Effector memory CD8-positive, alpha-beta T cell (primary cell): ENCODE data around the gene DAPL1.

Source experiments
- ATAC-seq: fragments of 150-1000 bp; cut with Tn5 transposase; replicated peaks from 2 replicates; pipeline ENCODE4 v1.10.0; 2021; ENCODE audit warnings: mild to moderate bottlenecking, moderate library complexity
- DNase-seq, 3 experiments: peaks; one replicate each; pipeline ENCODE4 v3.0.0; 2021
- H3K27ac Mint-ChIP-seq, 2 donors: one replicate each; pipeline ENCODE4 v1.8.0; 2022; ENCODE audit warnings: mild to moderate bottlenecking in 2 of 2, mixed read lengths in 2 of 2, moderate library complexity in 2 of 2
- H3K27me3 Mint-ChIP-seq, 2 donors: one replicate each; pipeline ENCODE4 v1.8.0; 2022; ENCODE audit warnings: mixed read lengths in 2 of 2
- H3K36me3 Mint-ChIP-seq: one replicate; pipeline ENCODE4 v1.8.0; 2022; ENCODE audit warnings: mild to moderate bottlenecking, moderate library complexity, mixed read lengths; ENCODE audit not compliant: insufficient read depth
- H3K4me1 Mint-ChIP-seq, 2 donors: one replicate each; pipeline ENCODE4 v1.8.0; 2022; ENCODE audit warnings: low read depth in 2 of 2, mixed read lengths in 2 of 2
- H3K4me3 Mint-ChIP-seq, 2 donors: one replicate each; pipeline ENCODE4 v1.8.0; 2022; ENCODE audit warnings: mild to moderate bottlenecking in 2 of 2, mixed read lengths in 2 of 2, moderate library complexity in 2 of 2
- H3K9me3 Mint-ChIP-seq, 2 donors: one replicate each; pipeline ENCODE4 v1.8.0; 2022; ENCODE audit warnings: mixed read lengths in 2 of 2
- total RNA-seq, 9 experiments: gene quantifications; one replicate each; lab custom pipeline; 2026; lab: John Stamatoyannopoulos, UW

DAPL1 gene, protein sequence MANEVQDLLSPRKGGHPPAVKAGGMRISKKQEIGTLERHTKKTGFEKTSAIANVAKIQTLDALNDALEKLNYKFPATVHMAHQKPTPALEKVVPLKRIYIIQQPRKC
- 0 reads per million in 9 experiments for total RNA-seq

DNA sequence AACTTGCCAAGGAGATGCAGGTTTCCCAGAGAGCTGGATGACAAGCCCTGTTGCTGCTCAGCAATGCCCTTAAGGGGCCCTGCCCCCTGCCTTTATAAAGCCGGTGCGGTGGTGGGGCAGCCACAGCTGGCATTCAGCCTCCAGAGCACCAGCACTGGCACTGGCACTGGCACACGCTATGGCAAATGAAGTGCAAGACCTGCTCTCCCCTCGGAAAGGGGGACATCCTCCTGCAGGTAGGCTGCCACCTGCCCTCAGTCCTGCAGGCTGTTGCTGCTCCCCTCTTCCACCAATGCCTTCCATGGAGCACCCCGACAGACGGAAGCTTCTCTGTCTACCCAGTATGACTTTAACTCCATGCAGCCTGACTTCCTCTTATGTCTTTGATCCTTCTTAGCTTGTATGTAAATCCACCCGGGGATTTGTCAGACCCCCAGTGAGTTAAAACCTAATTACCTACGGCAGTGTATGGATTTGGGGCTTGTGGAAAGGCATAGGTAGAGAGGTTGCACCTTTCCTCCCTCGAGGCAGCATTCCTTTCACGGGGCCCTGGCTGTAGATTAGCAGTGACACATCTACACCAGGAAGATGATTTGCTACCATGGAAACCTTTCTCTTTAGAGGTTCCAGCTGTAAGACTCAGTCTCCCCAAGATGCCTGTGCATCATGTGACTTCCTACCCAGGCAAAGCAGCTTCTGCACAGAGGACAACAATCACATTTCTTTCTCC is at the start of gene DAPL1:
Gene DAPL1, plus strand, starts transcription at position 123 of the 730 bp plus-strand sequence. Its CDS starts 56 bp downstream, at position 179.
- Mint-ChIP-seq H3K4me1 (no peaks in the 10 kb centered on the region), H3K27me3 (peaks cover 41 to 46% of the 10 kb centered on the region in 2 donors), H3K36me3 (no peaks in the 10 kb centered on the region), H3K9me3 (no peaks in the 10 kb centered on the region), H3K4me3 (no peak within 1 kb of the TSS), H3K27ac (no peak within 1 kb of the TSS)
- no peak for DNase-seq
- ATAC-seq: no peak

DNA sequence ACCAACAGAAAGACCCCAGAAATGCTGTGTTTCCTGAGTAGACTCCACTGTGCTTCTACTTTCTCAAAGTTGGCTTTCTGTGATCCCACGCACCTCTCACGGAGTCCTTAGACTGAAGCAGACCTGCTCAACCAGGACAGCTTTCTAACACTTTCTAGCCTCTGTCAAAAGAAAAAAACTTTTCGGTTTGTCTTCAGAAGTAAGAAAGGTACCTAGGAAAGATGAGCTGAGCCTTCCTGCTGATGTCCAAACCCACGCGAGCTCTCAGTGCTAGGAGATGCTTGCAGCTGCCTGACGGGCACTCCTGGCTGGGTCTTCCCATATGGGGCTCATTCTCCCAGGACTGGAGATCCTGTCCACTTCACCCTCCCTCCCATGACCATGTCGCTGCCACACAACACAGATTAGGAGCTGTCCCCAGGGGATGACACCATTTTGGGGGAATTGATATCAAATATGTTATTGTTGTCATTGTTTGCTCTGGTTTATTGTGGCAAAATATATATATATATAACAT is 49.2 kb upstream of the DAPL1 start:
- no peak overlapping the region for H3K27ac Mint-ChIP-seq
- DNase-seq (no peak), ATAC-seq (no peak)
- H3K9me3 Mint-ChIP-seq: no peaks in the 10 kb centered on the region
- peaks cover 4 to 6% of the 10 kb centered on the region in 2 donors for H3K4me1 Mint-ChIP-seq
- no peaks in the 10 kb centered on the region for H3K36me3 Mint-ChIP-seq
- peaks cover 45 to 77% of the 10 kb centered on the region in 2 donors for H3K27me3 Mint-ChIP-seq
- H3K4me3 Mint-ChIP-seq: no peak overlapping the region

DNA sequence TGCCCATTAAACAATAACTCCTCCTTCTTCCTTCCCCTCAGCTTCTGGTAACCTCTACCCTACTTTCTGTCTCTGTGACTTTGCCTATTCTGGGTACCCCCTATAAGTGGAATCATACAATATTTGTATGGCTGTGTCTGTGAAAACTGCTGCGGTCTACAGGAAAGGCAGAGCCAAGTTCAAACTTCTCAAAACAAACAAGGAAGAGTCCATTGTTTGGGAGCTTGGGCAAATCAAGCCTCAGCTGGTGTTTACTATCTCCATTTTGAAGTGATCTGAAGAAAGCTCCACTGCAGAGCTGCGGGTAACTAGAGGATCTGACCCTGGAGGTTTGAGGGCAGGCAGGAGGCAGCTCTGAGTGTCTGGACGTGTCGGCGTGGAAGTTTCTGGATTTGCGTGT is 48.6 kb upstream of the DAPL1 start:
- Mint-ChIP-seq H3K4me3 (no peak overlapping the region), H3K36me3 (no peaks in the 10 kb centered on the region), H3K27me3 (peaks cover 45 to 77% of the 10 kb centered on the region in 2 donors), H3K9me3 (no peaks in the 10 kb centered on the region), H3K27ac (no peak overlapping the region), H3K4me1 (peaks cover 4 to 6% of the 10 kb centered on the region in 2 donors)
- ATAC-seq (no peak), DNase-seq (no peak)

DNA sequence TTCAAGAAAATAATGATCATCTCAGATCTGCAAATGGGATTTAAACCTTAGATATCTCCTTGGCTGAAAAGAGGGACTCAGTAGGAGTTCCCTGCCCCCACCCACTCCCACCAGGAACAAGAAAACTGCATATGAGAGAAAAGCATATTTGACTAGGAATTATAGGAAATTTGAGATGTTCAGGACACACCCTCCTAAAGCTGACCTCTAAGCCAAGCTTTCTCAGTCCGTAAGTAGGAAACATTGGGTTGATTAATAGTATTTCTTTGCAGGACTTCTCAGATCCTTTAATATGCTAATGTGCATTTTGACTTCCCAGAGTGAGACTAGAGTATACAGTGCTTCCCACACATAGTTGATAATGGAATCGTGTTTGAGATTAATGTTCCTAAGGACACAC is 47.8 kb upstream of the DAPL1 start:
- no peak overlapping the region for H3K4me3 Mint-ChIP-seq
- peaks cover 43 to 70% of the 10 kb centered on the region in 2 donors for H3K27me3 Mint-ChIP-seq
- H3K36me3 Mint-ChIP-seq: no peaks in the 10 kb centered on the region
- H3K4me1 Mint-ChIP-seq: peaks cover 4 to 6% of the 10 kb centered on the region in 2 donors
- no peak overlapping the region for H3K27ac Mint-ChIP-seq
- no peak for ATAC-seq
- no peaks in the 10 kb centered on the region for H3K9me3 Mint-ChIP-seq
- DNase-seq: no peak

DNA sequence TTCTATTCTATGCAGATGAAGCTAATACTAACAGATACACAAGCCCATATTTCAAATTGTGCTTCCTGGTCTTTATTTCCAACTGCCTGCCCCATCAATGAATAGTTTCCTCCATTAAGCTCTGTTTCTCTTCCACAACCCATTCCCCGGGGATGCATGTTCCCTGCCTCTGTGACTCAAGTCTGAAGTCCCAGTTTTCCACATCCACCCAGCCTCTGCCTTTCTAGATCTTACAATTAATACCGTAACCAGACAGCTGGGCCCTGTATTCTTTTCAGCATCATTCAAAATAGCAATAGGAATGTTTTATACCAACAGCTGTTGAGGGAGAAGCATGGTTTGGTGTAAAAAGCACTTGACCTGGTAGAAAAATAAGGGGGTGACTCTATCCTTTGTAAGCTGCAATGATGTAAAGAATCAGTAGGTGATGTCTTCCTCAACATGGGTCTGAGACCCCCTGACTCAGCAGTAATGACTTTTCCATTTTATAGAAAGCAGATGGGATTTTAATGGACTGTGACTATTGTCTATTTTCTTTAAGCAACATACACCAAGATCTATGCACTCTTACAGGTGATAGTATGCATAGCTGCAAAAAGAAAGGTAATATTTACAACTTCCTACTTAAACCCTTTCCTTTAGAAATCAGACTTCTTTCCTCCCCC is 46.1 kb upstream of the DAPL1 start:
- Mint-ChIP-seq H3K27ac (no peak overlapping the region), H3K27me3 (peaks cover 48 to 72% of the 10 kb centered on the region in 2 donors), H3K4me1 (peaks cover under 1 to 6% of the 10 kb centered on the region in 2 donors), H3K36me3 (no peaks in the 10 kb centered on the region), H3K4me3 (no peak overlapping the region), H3K9me3 (no peaks in the 10 kb centered on the region)
- ATAC-seq (no peak), DNase-seq (no peak)

DNA sequence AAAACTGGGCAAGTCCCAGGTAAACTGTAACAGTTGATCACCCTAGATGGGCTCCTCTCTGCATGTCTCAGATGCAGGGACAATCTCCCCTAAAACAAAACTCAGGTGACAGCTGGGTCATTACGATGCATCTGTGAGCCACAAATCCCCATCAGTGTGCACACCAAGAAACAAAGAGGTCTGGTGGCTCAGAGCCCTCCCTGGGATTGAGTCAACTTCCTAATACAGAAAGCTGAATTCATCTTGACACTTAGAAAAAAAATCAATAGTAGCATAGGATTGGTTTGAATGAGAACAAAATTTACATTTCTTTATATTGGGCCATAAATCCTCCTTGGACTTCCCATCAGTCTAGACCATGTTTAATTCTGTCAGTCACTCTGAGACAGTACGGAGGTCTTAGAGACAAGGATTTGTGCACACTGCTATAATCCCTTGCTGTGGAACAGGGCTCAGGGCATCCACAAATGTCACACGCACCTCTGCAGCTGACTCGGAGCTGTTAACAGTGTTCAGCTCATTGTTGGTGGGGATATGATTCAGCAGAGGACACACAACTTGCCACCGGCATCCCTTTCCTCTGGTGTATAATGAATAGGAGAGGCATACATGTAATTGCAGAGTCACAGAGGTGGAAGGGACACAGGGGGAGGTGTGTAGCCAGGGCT is 44.5 kb upstream of the DAPL1 start:
- no peak for DNase-seq
- no peak overlapping the region for H3K4me3 Mint-ChIP-seq

DNA sequence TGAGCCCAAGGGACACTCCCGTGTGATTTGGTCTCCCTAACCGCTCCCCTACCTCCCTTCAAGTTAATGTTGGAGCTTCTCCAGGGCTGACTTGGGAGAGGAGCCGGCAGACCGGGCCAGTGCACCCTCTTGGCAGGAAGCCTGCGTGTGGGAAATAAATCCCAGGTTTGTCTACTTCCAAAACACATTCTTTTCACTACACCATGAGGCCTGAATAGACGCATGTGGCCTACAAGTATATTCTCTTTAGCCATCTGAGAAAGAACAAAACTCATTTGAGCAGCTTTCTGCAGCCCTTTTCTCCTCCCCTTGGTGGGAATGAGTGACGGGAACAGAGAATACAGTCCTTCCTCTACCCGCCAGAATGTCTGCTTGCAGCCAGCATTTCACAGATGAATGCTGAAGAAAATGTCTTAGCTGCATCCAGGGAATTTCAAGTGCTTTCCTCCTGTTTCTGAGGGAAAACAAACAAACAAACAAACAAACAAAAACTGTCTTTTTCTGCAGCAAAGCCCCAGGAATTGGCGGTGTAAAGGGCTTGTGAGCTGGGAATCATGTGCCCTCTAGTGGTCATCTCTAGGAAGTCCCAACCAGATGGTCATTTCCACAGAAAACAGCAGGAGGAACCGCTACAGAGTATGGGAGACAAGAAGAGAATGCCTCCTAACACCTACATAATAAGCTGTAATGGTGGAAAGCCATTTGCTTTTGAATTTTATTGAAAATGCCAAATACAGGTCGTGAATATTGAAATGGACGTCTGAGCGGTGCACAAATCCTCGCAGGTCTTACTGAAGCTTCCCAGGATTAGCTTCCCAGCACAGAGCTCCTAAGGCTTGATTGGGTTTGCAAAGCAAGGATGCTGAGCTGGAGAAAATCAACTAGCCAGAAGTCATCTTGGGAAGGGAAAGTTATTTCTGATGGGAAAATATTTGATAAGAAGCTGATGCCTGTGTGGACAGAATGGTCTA is 41.2 kb upstream of the DAPL1 start:
- peak; percentile 14 to 28 (median 17) for DNase-seq
- Mint-ChIP-seq H3K36me3 (no peaks in the 10 kb centered on the region), H3K27me3 (peaks cover 26 to 43% of the 10 kb centered on the region in 2 donors), H3K27ac (no peak overlapping the region), H3K4me1 (no peaks in the 10 kb centered on the region), H3K9me3 (no peaks in the 10 kb centered on the region), H3K4me3 (no peak overlapping the region)
- peak; percentile 63 for ATAC-seq

More for the DNA sequence above, 44.5 kb upstream of the DAPL1 start:
- ATAC-seq: no peak
- peaks cover 43 to 61% of the 10 kb centered on the region in 2 donors for H3K27me3 Mint-ChIP-seq
- H3K4me1 Mint-ChIP-seq: peaks cover 0 to 2% of the 10 kb centered on the region in 2 donors
- H3K9me3 Mint-ChIP-seq: no peaks in the 10 kb centered on the region
- no peak overlapping the region for H3K27ac Mint-ChIP-seq
- H3K36me3 Mint-ChIP-seq: no peaks in the 10 kb centered on the region

DNA sequence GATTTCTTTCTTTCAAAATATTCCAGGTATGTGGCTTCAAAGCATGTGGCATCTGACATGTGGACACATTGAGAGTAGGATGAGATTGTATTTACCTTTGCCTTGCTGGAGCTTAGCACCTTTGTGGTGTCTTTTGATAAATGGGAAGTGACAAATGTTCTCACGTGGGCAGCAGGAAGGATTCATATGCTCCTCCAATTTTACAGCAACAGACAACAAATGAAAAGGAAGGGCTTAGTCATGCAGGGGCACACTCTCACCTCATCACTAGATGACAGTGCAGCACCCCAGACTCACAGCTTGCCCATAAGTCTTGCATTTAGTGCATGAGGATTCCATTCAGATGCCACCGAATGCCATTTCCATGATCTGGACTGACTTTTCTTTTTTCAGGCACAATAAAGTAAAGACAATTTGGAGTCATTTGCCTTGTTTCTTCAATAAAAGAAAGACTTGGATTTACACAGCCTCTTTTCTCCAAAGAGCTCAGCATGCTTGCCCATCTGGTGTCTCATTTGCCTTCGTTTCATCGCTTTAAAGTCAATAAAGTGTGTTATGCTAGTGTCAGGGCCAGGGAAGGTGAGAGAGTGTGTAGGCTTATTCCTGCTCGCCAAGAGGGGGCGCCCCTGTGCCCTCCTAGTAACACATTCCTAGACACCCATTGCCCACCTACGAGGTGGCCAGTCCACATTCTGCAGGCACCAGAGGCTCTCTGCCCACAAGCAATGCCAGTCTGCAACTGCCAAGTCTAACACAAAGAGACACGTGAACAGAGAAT is 39.6 kb upstream of the DAPL1 start:
- no peak overlapping the region for H3K27ac Mint-ChIP-seq
- H3K4me3 Mint-ChIP-seq: no peak overlapping the region
- ATAC-seq (no peak), DNase-seq (no peak)
- peaks cover 33 to 46% of the 10 kb centered on the region in 2 donors for H3K27me3 Mint-ChIP-seq
- H3K4me1 Mint-ChIP-seq: no peaks in the 10 kb centered on the region
- no peaks in the 10 kb centered on the region for H3K36me3 Mint-ChIP-seq
- H3K9me3 Mint-ChIP-seq: no peaks in the 10 kb centered on the region

DNA sequence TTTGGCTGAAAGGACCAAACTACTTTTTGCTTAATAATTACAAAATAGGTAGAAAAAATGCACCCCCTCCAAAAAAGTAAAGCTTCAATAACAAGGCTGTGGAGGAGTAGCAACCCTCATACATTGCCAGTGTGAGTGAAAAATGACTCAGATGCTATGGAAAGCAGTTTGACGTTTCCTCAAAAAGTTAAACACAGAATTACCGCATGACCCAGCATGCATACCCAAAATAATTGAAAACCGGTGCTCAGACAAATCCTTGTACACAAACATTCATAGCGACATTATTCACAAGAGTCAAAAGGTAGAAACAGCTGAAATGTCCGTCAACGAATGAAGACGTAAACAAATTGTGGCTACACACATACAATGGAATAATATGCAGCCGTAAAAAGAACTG is 38.8 kb upstream of the DAPL1 start:
- Mint-ChIP-seq H3K27me3 (peaks cover 35 to 45% of the 10 kb centered on the region in 2 donors), H3K36me3 (no peaks in the 10 kb centered on the region), H3K27ac (no peak overlapping the region), H3K9me3 (no peaks in the 10 kb centered on the region), H3K4me3 (no peak overlapping the region), H3K4me1 (no peaks in the 10 kb centered on the region)
- ATAC-seq: no peak
- DNase-seq: no peak

DNA sequence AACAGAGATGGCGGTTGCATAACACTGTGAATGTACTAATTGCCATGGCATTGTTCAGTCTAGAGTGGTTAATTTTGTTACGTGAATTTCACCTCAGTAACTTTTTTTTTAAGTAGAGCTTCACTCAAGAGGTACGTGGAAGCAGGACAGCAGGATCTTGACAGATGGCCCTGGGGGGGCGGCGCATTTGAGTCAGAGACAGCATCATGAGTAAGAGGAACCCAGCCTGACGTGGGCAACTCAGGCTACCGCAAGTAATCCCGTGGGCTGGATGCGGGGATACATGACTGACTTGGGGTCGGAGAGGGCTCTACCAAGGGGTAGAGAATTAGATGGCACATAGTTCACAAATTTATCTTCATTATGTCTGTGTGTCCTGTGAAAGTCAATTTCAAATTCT is 38.1 kb upstream of the DAPL1 start:
- DNase-seq: no peak
- Mint-ChIP-seq H3K4me1 (no peaks in the 10 kb centered on the region), H3K27ac (no peak overlapping the region), H3K36me3 (no peaks in the 10 kb centered on the region), H3K9me3 (no peaks in the 10 kb centered on the region), H3K4me3 (no peak overlapping the region), H3K27me3 (peaks cover 33 to 49% of the 10 kb centered on the region in 2 donors)
- no peak for ATAC-seq

DNA sequence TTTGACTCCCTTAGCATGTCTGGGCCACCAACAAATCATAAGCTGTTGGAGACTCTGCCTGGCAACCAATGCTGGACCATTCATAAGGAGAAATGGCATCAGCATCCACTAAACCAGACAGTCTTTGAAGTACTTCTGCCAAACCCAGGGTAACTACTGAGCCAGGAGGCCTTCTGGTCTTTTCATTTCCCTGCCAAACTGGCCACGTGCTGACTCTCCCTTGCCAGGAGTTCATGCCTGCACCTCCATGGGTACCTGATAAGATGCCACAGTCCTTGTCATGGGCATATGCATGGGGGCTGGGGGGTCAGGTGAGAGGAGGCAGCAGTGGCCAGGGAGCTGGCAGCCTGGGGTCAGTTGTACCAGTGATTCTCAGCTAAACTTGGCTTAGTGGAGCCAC is 34.2 kb upstream of the DAPL1 start:
- Mint-ChIP-seq H3K36me3 (no peaks in the 10 kb centered on the region), H3K27ac (no peak overlapping the region), H3K4me1 (no peaks in the 10 kb centered on the region), H3K4me3 (no peak overlapping the region), H3K9me3 (no peaks in the 10 kb centered on the region), H3K27me3 (peaks cover 18 to 49% of the 10 kb centered on the region in 2 donors)
- no peak for DNase-seq
- no peak for ATAC-seq

DNA sequence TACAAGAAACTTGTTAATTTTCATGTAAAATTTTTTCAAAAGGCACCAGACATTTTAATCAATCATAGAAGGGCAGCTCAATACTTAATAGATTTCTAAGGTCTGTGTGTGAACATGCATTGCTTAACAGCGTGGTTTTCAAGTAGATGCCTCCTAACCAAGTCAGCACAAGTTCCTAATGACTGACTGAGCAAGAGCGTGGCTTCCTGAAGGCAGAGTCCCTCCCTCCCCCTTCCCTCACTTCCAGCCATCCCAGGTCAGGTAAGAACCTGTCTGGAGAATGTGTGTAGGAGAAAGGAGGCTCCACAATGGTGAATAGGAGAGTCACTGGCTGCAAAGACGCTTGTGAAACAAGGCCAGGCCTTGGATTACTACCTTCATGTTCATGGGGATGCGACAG is 33.5 kb upstream of the DAPL1 start:
- no peak overlapping the region for H3K4me3 Mint-ChIP-seq
- no peaks in the 10 kb centered on the region for H3K9me3 Mint-ChIP-seq
- no peak for DNase-seq
- H3K36me3 Mint-ChIP-seq: no peaks in the 10 kb centered on the region
- peaks cover 18 to 46% of the 10 kb centered on the region in 2 donors for H3K27me3 Mint-ChIP-seq
- ATAC-seq: no peak
- H3K27ac Mint-ChIP-seq: no peak overlapping the region
- no peaks in the 10 kb centered on the region for H3K4me1 Mint-ChIP-seq
